Right lung (tissue), 5 donors: ENCODE results near the gene PCNX3. TPM values are rescaled to one million over a fixed set of nuclear protein-coding genes. Genes with fewer than 3 reads are reported as not detected.

Experiments used
- DNase-seq, 2 donors: peaks; one replicate each; pipeline ENCODE4 v3.0.0-alpha.2; 2013
- polyA plus RNA-seq, 5 donors: library from polyadenylated mRNA; unstranded; fragments of 120-200 nt; gene quantifications; one replicate each; pipeline versions ENCODE4 v1.2.1 to v1.2.3, GENCODE V29; 2013; ENCODE audit warnings: inconsistent platforms in 1 of 5, low replicate concordance in 1 of 5; ENCODE audit not compliant: insufficient read length in 5 of 5, insufficient read depth in 1 of 5

The PCNX3 gene
- polyA plus RNA-seq, 5 donors, result 15.5 to 35.0 (median 20.9) TPM

DNA sequence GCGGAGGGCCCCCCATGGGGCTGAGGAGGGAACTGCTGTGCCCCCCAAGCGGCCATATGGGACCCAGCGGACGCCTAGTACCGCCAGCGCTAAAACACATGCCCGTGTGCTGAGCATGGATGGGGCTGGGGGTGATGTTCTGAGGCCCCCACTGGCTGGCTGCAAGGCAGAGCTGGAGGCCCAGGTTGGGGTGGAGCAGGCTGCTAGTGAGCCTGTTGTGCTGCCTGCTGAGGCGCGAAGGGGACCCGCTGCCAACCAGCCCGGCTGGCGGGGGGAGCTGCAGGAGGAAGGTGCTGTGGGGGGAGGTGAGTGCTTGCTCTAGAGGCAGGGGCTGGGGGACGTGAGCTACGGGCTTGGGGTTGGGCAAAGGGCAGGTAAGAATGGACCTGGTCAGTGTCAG, 3.2 kb downstream of the PCNX3 start:
- DNase-seq, result no peak

DNA sequence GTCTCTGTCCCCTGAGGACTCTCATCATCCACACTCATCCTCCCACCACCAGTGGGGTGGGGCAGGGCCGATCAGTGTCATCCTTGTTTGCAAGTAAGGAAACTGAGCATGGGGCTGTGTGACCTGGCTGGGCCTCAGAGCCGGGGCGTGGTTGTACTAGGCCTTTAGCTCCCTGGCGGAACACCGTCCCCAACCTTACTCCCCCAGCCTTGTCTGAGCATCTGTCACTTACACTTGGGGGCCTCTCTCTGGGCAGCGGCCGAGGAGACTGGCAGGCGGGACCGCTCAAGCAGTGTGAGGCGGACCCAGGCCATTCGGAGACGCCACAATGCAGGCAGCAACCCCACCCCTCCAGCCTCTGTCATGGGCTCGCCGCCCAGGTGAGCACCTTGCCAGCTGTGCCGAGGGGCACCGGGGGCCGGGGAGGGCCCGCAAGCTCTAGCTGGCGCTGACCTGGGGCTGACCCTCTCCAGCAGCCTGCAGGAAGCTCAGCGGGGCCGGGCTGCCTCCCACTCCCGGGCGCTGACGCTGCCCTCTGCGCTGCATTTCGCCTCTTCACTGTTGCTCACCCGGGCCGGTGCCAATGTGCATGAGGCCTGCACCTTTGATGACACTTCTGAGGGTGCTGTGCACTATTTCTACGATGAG, 3.8 kb downstream of the PCNX3 start:
- DNase-seq, result no peak

DNA sequence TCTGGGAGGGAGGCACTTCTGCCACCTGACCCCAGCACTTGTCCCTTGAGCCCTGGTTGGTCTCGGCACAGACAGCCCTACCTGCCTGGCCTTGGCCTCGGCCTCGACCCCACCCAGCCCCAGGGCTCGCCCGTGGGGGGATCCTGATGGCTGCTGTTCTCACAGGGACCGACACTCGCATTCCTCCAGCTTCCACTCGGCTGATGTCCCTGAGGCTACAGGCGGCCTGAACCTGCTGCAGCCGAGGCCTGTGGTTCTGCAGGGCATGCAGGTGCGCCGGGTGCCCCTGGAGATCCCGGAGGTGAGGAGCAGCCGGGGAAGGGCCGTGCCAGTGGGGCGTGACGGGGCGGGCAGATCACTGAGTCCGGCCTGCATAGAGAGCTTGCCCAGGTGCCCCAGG, 5.1 kb downstream of the PCNX3 start:
- DNase-seq, result no peak

DNA sequence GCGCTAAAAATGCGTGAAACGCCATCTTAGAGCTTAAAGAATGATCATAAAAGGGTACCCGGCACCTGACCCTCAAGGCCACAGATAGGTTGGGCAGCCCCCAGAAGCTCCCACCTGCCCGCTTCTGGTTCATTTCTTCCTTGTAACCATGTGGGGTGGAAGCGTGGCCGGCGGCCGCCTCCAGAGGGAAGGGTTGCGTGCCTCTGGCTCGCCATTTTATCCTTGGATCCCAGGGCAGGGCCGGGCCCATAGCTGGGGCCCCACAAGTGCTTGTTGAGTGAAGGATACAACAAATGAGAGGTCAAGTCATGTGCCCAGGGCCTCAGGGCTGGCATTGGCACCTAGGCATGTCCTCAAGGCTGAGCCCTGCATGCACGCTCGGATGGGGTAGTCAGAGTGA, 5.9 kb downstream of the PCNX3 start:
- no peak for DNase-seq

DNA sequence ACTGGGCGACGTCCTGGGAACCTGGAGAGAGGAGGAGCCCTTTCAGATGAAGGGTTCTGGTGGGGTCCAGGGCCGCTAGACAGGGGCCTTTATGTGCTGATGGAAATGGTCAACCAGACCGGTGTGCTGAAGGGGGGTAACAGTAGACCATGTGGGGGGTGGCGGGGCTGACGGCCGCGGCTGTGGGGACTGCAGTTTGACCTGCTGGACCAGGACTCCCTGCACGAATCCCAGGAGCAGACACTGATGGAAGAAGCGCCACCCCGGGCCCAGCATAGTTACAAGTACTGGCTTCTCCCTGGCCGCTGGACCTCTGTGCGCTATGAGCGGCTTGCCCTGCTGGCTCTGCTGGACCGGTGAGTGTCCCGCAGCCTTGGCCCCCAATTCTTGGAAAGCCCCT, 6.4 kb downstream of the PCNX3 start:
- DNase-seq, result no peak

DNA sequence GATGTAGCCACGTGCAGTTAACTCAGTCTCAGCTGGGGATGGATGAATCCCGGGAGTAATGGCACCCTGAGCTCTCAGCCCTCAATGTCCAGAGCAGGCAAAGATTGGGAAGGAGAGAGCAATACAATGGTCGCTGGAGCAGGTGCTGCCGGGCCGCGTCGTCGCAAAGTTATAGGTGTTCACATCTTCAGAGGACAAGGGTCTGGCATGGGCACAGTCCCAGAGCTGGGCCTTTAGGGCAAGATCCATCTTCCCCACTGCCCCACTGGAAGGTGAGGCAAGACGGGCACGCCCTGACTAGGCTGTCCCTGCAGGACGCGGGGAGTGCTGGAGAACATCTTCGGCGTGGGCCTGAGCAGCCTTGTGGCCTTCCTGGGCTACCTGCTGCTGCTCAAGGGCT, 7.6 kb downstream of the PCNX3 start:
- no peak for DNase-seq

DNA sequence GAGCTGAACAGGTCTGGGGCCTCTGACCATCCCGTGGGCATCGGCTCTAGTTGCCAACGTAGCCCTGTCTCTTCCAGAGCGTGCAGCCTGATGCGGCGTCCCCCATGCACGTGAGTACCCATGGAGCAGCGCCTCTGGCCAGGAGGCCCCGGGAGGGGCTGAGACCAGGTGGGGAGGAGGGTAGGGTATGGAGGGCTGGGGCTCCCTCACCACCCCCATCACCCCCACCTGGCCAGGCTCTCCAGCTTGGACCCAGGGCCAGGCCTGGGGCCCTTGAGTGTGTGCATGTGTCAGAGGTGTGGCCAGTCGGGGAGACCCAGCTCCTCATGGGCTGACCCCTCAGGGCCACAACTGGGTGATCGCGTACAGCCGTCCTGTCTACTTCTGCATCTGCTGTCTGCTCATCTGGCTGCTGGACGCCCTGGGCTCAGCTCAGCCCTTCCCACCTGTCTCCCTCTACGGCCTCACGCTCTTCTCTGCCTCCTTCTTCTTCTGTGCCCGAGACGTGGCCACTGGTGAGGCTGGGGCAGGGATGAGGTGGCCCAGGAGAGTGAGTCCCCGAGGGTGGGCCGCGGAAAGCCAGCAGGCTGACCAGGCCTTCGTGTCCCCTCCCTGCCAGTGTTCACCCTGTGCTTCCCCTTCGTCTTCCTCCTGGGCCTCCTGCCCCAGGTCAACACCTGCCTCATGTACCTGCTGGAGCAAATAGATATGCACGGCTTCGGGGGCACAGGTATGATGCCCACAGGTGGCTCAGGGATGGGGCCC, 8.5 kb downstream of the PCNX3 start:
- no peak for DNase-seq

DNA sequence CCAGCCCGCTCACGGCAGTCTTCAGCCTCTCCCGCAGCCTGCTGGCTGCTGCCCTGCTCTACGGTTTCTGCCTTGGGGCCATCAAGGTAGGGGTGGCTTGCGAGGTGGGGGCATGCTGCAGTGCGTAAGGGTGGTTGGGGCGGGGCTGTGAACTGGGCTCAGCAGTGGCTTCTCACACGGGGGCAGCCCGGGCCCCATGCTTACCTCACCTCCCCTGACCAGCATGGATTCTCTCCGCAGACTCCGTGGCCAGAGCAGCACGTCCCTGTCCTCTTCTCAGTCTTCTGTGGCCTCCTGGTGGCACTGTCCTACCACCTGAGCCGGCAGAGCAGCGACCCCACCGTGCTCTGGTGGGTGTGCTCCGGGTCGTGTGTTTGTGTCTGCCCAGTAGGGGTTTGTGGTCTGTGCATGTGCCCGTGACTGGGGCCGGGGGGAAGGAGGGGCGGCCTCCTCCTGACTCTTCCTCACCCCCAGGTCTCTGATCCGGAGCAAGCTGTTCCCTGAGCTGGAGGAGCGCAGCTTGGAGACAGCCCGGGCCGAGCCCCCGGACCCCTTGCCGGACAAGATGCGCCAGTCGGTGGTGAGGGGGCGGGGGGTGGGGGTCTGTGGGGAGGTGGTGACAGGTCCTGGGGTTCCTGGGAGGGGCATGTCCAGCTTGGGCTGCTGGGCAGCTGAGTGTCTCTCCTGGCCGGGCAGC, 9.5 kb downstream of the PCNX3 start:
- no peak for DNase-seq

DNA sequence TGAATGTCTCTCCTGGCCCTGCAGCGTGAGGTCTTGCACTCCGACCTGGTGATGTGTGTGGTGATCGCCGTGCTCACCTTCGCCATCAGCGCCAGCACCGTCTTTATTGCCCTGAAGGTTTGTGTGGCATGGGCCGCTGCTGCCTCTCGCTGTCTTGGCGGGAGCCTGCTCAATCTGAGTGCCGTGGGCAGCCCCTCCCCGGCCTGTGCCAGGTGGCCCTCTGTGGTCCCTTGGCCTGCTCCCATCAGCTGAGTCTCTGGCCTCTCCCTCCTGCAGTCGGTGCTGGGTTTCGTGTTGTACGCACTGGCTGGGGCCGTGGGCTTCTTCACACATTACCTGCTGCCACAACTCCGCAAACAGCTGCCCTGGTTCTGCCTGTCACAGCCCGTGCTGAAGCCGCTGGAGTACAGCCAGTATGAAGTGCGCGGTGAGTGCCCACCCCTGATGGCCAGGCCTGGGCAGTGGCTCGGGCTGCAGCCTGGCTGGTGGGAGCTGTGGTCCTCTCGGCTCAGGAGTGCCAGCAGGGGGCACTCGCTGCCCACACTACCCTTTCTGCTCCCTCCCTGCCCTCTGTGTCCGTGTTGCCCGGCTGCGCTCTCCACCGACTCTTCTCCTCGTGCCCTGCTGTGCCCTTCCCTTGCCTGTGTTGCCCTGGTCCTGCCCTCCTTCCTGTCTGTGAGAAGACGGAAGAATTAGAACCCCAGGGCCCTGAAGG, 10.2 kb downstream of the PCNX3 start:
- no peak for DNase-seq

DNA sequence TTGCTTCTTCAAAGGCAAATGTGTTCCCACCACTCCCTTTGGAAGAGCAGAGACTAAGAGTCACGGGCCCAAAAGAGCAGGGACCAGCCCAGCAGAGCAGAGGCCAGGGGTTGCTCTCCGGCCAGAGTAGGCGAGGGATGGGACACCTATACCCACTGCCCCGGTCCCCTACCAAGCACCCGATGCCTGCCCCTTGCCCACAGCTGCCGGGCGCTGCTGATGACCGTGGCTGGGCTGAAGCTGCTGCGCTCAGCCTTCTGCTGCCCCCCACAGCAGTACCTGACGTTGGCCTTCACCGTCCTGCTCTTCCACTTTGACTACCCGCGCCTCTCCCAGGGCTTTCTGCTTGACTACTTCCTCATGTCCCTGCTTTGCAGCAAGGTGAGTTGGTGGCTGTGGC, 11.6 kb downstream of the PCNX3 start:
- DNase-seq, result no peak

DNA sequence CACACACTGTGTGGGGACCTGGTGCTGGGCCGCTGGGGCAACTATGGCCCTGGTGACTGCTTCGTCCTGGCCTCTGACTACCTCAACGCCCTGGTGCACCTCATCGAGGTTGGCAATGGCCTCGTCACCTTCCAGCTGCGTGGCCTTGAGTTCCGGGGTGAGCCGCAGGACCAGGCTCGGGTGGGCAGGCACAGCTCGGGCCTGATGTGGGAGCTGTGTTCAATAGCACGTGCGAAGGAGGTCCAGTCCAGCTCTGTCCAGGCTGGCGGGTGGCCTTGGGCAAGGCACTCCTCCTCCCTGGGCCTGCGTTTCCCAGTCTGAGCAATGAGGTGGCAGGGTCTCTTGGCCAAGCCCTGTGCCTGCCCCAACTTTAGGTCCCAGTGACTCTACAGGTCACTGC, 14.0 kb downstream of the PCNX3 start:
- no peak for DNase-seq

DNA sequence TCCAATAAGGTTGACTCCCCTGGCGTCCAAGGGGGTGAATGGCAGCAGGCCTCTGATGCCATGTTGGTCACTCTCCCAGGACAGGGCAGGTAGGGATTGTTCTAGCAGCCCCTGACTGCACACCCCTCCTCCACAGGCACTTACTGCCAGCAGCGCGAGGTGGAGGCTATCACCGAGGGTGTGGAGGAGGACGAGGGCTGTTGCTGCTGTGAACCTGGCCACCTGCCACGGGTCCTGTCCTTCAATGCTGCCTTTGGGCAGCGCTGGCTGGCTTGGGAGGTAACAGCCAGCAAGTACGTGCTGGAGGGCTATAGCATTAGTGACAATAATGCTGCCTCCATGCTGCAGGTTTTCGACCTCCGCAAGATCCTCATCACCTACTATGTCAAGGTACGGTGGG, 14.6 kb downstream of the PCNX3 start:
- no peak for DNase-seq

DNA sequence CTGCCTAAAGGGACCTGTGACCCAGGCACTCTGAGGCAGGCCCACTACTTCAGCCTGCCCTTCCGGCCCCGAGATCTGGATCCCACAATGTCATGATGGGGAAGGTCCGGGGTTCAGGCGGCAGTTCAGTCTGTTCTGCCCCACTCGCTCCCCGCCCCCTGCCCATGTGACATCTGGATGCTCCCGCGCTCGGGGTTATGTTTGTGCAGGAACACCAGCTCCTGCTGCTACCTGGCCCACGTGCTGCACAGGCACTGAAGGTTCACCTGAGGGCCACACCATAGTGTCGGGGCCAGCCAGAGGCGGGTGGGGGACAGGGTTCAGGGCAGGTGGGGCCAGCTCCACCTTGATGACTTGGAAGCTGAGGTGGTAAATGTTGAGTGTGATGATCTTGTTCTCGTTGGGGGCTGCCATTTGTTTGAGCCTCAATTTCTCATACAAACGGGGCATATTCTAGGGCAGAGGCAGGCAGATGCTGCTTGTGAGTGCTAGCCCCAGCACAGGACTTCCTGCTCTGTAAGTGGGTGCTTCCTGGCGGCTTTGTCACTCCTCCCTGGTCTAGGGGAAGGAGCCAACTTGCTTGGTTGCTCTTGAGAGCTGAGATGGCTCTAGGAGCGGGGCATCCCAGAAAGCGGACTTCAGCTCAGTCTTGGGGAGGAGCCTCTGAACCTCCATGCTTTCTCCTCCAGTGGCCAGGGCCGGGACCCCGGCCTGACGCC, 18.0 kb downstream of the PCNX3 start:
- DNase-seq, result no peak

DNA sequence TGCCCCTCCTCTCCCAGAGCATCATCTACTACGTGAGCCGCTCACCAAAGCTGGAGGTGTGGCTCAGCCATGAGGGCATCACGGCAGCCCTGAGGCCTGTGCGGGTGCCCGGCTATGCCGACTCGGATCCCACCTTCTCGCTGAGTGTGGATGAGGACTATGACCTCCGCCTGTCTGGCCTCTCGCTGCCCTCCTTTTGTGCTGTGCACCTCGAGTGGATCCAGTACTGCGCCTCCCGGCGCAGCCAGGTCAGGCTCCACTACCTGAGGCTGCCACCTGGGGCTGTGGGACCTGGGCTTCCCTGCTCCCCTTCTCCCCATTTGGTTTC, 18.5 kb downstream of the PCNX3 start:
- no peak for DNase-seq

DNA sequence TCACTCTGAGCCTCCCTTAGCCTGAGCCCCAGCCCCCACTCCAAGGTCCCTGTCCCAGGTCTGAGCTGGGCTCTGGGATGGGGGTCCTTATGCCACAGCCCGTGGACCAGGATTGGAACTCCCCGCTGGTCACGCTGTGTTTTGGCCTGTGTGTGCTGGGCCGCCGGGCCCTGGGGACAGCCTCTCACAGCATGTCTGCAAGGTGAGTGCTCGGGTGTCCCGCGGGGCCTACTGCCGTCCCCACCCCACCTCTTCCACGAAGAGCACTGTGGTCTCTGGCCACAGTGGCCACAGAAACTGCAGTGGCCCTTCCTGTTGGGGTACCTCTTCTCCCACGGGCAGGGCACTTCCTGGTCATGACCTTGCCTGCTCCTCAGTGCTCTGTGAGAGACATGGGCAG, 18.9 kb downstream of the PCNX3 start:
- DNase-seq, result no peak

DNA sequence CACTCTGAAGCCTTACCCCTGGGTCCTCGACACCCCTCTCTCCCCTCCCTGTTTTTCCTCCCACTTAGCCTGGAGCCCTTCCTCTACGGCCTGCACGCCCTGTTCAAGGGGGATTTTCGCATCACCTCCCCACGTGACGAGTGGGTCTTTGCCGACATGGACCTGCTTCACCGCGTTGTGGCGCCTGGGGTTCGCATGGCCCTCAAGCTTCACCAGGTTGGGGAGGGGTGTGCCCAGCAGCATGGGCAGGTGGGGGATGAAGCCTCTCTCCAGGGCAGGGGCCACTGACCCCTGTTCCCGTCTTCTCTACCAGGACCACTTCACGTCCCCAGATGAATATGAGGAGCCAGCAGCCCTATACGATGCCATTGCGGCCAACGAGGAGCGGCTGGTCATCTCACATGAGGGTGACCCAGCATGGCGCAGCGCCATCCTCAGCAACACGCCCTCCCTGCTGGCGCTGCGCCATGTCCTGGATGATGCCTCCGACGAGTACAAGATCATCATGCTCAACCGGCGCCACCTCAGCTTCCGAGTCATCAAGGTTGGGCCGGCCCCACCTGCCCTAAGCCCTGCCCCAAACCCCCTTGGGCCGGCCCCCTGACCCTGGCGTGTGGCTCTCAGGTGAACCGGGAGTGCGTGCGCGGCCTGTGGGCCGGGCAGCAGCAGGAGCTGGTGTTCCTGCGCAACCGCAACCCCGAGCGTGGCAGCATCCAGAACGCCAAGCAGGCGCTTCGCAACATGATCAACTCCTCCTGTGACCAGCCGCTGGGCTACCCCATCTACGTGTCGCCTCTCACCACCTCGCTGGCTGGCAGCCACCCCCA, 19.5 kb downstream of the PCNX3 start:
- no peak for DNase-seq

DNA sequence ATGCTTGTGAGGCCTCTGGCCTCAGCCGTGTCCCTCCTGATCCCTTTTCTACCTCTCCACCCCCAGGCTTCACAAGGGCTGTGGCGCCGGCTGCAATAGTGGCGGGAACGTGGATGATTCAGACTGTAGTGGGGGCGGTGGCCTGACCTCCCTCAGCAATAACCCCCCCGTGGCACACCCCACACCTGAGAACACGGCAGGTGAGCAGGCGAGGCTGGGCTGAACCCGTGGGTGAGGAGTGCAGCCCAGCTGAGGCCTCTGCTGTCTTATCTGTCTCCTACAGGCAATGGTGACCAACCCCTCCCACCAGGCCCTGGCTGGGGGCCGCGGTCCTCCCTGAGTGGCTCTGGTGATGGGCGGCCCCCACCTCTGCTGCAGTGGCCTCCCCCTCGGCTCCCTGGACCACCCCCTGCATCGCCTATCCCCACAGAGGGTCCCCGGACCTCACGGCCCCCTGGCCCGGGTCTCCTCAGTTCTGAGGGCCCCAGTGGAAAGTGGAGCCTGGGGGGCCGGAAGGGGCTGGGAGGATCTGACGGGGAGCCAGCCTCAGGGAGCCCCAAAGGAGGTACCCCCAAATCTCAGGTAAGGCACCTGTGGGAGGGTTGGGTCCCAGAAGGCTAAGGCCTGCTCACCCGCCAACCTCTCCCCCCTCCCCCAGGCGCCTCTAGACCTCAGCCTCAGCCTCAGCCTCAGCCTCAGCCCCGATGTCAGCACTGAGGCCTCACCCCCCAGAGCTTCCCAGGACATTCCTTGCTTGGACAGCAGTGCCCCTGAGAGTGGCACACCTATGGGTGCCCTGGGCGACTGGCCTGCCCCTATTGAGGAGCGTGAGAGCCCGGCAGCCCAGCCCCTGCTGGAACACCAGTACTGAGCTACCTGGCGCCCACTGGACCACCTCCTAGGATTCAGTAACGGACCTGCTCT, 20.8 kb downstream of the PCNX3 start:
- DNase-seq, result no peak

DNA sequence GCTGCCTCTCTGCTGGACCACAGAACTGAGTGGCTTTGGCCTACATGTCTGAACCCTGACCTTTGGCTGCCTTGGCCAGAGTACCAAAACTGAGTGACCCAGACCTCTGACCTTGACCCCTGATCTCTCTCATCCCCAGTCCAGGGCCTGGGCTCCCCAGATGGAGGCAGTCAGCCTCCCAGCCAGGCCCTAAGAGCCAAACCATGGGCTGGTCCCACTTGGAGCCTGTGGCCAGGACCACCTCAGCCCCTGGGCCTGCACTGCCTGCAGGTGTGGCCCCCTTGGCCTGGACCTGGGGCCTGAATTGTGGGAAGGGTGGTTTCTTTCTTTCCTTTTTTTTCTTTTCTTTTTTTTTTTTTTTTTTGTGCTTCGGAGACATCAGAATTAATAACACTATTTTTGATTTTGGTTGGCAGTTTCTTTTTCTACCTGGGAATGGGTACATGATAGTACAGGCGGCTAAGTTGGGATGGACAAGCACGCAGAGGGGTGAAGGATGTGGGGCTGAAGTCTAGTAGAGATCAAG, 21.5 kb downstream of the PCNX3 start:
- DNase-seq, result no peak

DNA sequence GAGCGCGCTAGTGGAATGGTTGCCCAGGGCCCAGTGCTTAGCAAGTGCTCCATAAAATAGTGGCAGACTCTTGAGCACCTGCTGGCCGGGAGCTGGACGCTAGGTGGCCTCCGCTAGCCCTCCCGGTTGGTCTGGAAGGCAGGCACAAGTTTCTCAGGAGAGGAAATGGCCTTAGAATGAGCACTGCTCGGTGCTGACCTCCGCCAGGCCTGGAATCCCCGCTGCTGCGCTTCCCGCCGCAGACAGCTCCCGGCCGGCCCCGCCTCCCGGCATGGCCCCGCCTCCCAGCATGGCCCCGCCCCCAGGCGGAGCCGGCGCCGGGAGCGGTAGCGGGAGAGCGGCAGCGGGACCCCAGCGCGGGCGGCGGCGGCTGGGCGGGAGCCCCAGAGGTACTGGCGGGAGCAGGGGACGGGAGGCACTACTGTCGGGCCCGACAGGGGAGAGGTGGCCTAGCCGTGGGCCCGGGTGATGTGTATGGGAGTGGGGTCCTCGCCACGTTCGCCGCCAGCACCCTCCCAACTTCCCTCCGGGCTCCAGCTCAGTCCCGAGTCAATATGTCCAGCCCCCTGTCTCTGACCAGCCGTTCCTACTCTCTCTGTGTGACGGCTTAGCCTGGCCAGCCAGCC, 22.3 kb downstream of the PCNX3 start, which contains the start of gene SIPA1:
TSS of gene SIPA1 (plus strand) at position 308 of the 626 bp plus-strand sequence. CDS start 2,821 bp downstream, outside the sequence.
- DNase-seq, result peak; percentile 69 to 73
